SK-N-SH (cell line): ENCODE data around the gene SLC41A3. TPM values are rescaled to one million over a fixed set of nuclear protein-coding genes. Genes with fewer than 3 reads are reported as not detected.

Source experiments
- CTCF ChIA-PET: fragments of 300-600, 350-600 bp; formaldehyde crosslinking; extraction: SDS; loops from one replicate; lab custom pipeline; 2021; lab: Yijun Ruan, JAX
- POLR2A ChIA-PET: fragments of 350-600 bp; sonication (Branson Sonifier 250); formaldehyde crosslinking; extraction: SDS; loops from one replicate; lab custom pipeline; 2020; ENCODE audit warnings: antibody characterized with exemption, inconsistent platforms; lab: Yijun Ruan, JAX
- DNase-seq: peaks from one replicate; pipeline ENCODE4 v3.0.0; 2012
- H2AFZ ChIP-seq: fragments of 200-600 bp; sonication (generic); 2 replicates; pipeline ENCODE4 v1.8.1; 2016; ENCODE audit warnings: antibody characterized with exemption, mild to moderate bottlenecking, low read depth
- H3F3A ChIP-seq: fragments of 200-600 bp; sonication (generic); replicated peaks from 2 replicates; pipeline ENCODE3; 2016; ENCODE audit warnings: antibody characterized with exemption, mild to moderate bottlenecking; ENCODE audit not compliant: insufficient read depth
- H3K27ac ChIP-seq, 2 experiments: fragments of 200-500 bp in 1 of 2; fragments of 200-600 bp in 1 of 2; sonication (Bioruptor generic) in 1 of 2; sonication (generic), shearing (Covaris generic) in 1 of 2; 2 replicates each; pipeline versions ENCODE4 v1.5.1 to v1.6.1; 2014 to 2016; ENCODE audit warnings: low read depth in 2 of 2, inconsistent platforms in 1 of 2, low read length in 1 of 2, mild to moderate bottlenecking in 1 of 2, mixed read lengths in 1 of 2
- H3K27me3 ChIP-seq: fragments of 200-600 bp; sonication (generic), shearing (Covaris generic); 2 replicates; pipeline ENCODE4 v1.6.1; 2016; ENCODE audit warnings: mixed run types; ENCODE audit not compliant: insufficient read depth
- H3K36me3 ChIP-seq, 2 experiments: fragments of 200-500 bp in 1 of 2; fragments of 200-600 bp in 1 of 2; sonication (Bioruptor generic) in 1 of 2; sonication (generic) in 1 of 2; replicated peaks in 1 of 2; 2 replicates each; pipeline versions ENCODE3 to v1.5.1; 2014 to 2016; ENCODE audit warnings: low read length in 1 of 2, mild to moderate bottlenecking in 1 of 2; ENCODE audit not compliant: insufficient read depth in 2 of 2, control insufficient read depth in 1 of 2
- H3K4me1 ChIP-seq, 2 experiments: fragments of 200-500 bp in 1 of 2; fragments of 200-600 bp in 1 of 2; sonication (Bioruptor generic) in 1 of 2; sonication (generic), shearing (Covaris generic) in 1 of 2; 2 replicates each; pipeline versions ENCODE4 v1.5.1 to v1.6.1; 2014 to 2016; ENCODE audit warnings: low read depth in 1 of 2, low read length in 1 of 2, mixed run types in 1 of 2; ENCODE audit not compliant: insufficient read depth in 2 of 2, control insufficient read depth in 1 of 2
- H3K4me2 ChIP-seq: fragments of 200-600 bp; sonication (generic), shearing (Covaris generic); 2 replicates; pipeline ENCODE4 v1.6.1; 2017; ENCODE audit warnings: mixed run types
- H3K4me3 ChIP-seq, 2 experiments: fragments of 200-500 bp in 1 of 2; fragments of 200-600 bp in 1 of 2; sonication (Bioruptor generic) in 1 of 2; sonication (generic), shearing (Covaris generic) in 1 of 2; 2 replicates each; pipeline versions ENCODE4 v1.5.1 to v1.8.1; 2014 to 2016; ENCODE audit warnings: low read depth in 2 of 2, inconsistent platforms in 1 of 2, low read length in 1 of 2, mild to moderate bottlenecking in 1 of 2, mixed read lengths in 1 of 2, moderate library complexity in 1 of 2
- H3K79me2 ChIP-seq: fragments of 200-600 bp; sonication (generic); 2 replicates; pipeline ENCODE4 v1.8.1; 2017; ENCODE audit warnings: mild to moderate bottlenecking; ENCODE audit not compliant: insufficient read depth
- H3K9ac ChIP-seq: fragments of 200-600 bp; sonication (generic); 2 replicates; pipeline ENCODE4 v1.6.1; 2017; ENCODE audit warnings: mixed run types
- H3K9me2 ChIP-seq: fragments of 200-600 bp; sonication (generic); 2 replicates; pipeline ENCODE4 v1.6.1; 2017; ENCODE audit warnings: mixed run types
- H3K9me3 ChIP-seq: fragments of 200-600 bp; sonication (generic); 2 replicates; pipeline ENCODE4 v1.6.1; 2017; ENCODE audit warnings: mixed run types, mild to moderate bottlenecking, moderate library complexity
- H4K20me1 ChIP-seq: fragments of 200-600 bp; sonication (generic); 2 replicates; pipeline ENCODE4 v1.6.1; 2017; ENCODE audit warnings: mild to moderate bottlenecking, mixed run types; ENCODE audit not compliant: insufficient read depth
- CTCF ChIP-seq: fragments of 200-600 bp; sonication (generic); IDR thresholded peaks from 2 replicates; pipeline ENCODE4 v1.6.1; 2017; ENCODE audit warnings: antibody characterized with exemption, mild to moderate bottlenecking, moderate library complexity
- ELF1 ChIP-seq: IDR thresholded peaks from 2 replicates; pipeline ENCODE4 v1.4.0; 2012
- FOXJ3 ChIP-seq: sonication (generic); formaldehyde crosslinking; IDR thresholded peaks from 2 replicates; pipeline ENCODE4 v1.5.1; 2020; ENCODE audit warnings: mild to moderate bottlenecking, missing genetic modification reagents
- FOXM1 ChIP-seq: IDR thresholded peaks from 2 replicates; pipeline ENCODE4 v1.4.0; 2012; ENCODE audit warnings: low read depth, mild to moderate bottlenecking
- GATA2 ChIP-seq: sonication (generic); formaldehyde crosslinking; IDR thresholded peaks from 2 replicates; pipeline ENCODE4 v1.5.0; 2020; ENCODE audit warnings: mild to moderate bottlenecking, missing genetic modification reagents
- NFIC ChIP-seq: IDR thresholded peaks from 2 replicates; pipeline ENCODE4 v1.4.0; 2012; ENCODE audit warnings: borderline replicate concordance
- RAD21 ChIP-seq: IDR thresholded peaks from 2 replicates; pipeline ENCODE4 v1.6.1; 2012; ENCODE audit warnings: mild to moderate bottlenecking, low read length
- REST ChIP-seq: IDR thresholded peaks from 2 replicates; pipeline ENCODE4 v1.6.1; 2012; ENCODE audit warnings: mild to moderate bottlenecking, low read depth, low read length, moderate library complexity
- RXRA ChIP-seq: IDR thresholded peaks from 2 replicates; pipeline ENCODE4 v1.4.0; 2012; ENCODE audit warnings: low read depth, mild to moderate bottlenecking, borderline replicate concordance
- SIN3A ChIP-seq: IDR thresholded peaks from 2 replicates; pipeline ENCODE4 v1.6.1; 2012; ENCODE audit warnings: low read depth, mild to moderate bottlenecking, low read length, moderate library complexity, borderline replicate concordance
- SMC3 ChIP-seq: IDR thresholded peaks from 2 replicates; pipeline ENCODE4 v1.6.1; 2012; ENCODE audit warnings: low read depth, low read length, improper control_type of control experiment
- TAF1 ChIP-seq: IDR thresholded peaks from 2 replicates; pipeline ENCODE4 v1.6.1; 2012; ENCODE audit warnings: low read depth, mild to moderate bottlenecking, low read length, moderate library complexity, borderline replicate concordance
- TEAD4 ChIP-seq: IDR thresholded peaks from 2 replicates; pipeline ENCODE4 v1.4.0; 2012; ENCODE audit warnings: mild to moderate bottlenecking, borderline replicate concordance; ENCODE audit not compliant: insufficient read depth
- USF1 ChIP-seq: IDR thresholded peaks from 2 replicates; pipeline ENCODE4 v1.4.0; 2012; ENCODE audit warnings: low read depth, borderline replicate concordance
- YY1 ChIP-seq: IDR thresholded peaks from 2 replicates; pipeline ENCODE4 v1.4.0; 2012; ENCODE audit warnings: low read depth, mild to moderate bottlenecking
- WGBS: methylation state at CpG from one replicate; pipeline ENCODE4 v1.1.6; 2017; ENCODE audit warnings: low lambda C conversion rate; 5-methylcytosine and 5-hydroxymethylcytosine counted together
- polyA plus RNA-seq, 3 experiments: library from polyadenylated mRNA; depleted of rRNA; stranded (reverse); fragments of >200 nt; gene quantifications; 2 replicates each; pipeline ENCODE4 v1.2.3, GENCODE V29; 2012

The SLC41A3 gene
- polyA plus RNA-seq, 1 of the 3 experiments (the other 2 are of a cell fraction) = 53.4 TPM

GRCh38 chr3:126016616-126017015 lies 67.3 kb downstream of the SLC41A3 start:
- 93% methylated on average over 8 of the region's 8 CpGs for WGBS
- CTCF ChIA-PET = interaction anchor here (0.8 kb wide), 1 partner anchor 10 kb away, joined by 3 read pairs; no protein-coding TSS in a partner anchor

More at GRCh38 chr3:126016616-126017015, 67.3 kb downstream of the SLC41A3 start:
- POLR2A ChIA-PET = no interaction called here
- Histone ChIP-seq H3F3A (no peaks in the 10 kb centered on the region), H3K79me2 (no peaks in the 10 kb centered on the region), H3K27ac (no peak overlapping the region), H2AFZ (no peak overlapping the region), H3K4me2 (no peak overlapping the region), H3K27me3 (no peaks in the 10 kb centered on the region), H4K20me1 (no peaks in the 10 kb centered on the region), H3K36me3 (peaks cover 0 to 4% of the 10 kb centered on the region in 2 experiments), H3K4me3 (no peak overlapping the region), H3K9me2 (no peaks in the 10 kb centered on the region), H3K4me1 (peaks cover 0 to 5% of the 10 kb centered on the region in 2 experiments; a peak in 1 of 4 replicates), H3K9me3 (no peaks in the 10 kb centered on the region), H3K9ac (no peak overlapping the region)
- DNase-seq = no peak
- TF ChIP-seq CTCF = no peak
- TF ChIP-seq FOXJ3 (CRISPR knock-in tag) = no peak
- no peak for TF ChIP-seq TAF1
- TF ChIP-seq SMC3 = no peak
- TF ChIP-seq RXRA = no peak
- TF ChIP-seq TEAD4 = no peak
- TF ChIP-seq FOXM1 = no peak
- TF ChIP-seq REST = no peak
- no peak for TF ChIP-seq USF1
- no peak for TF ChIP-seq NFIC
- TF ChIP-seq SIN3A = no peak
- TF ChIP-seq YY1 = no peak
- no peak for TF ChIP-seq RAD21
- TF ChIP-seq ELF1 = no peak
- no peak for TF ChIP-seq GATA2
